Measurements from ENCODE around the gene EIF5.

The EIF5 gene

GRCh38 chr14:103372552-103373304 lies 38.7 kb downstream of the EIF5 start:
- DNase-seq: no peak

- no peak for DNase-seq
These were observed 40.1 kb downstream of the EIF5 start for GRCh38 chr14:103374121-103374520.

- no peak for DNase-seq
These were observed 43.5 kb downstream of the EIF5 start for GRCh38 chr14:103377522-103378037.

GRCh38 chr14:103378038-103378854 lies 44.2 kb downstream of the EIF5 start:
- DNase-seq: no peak

GRCh38 chr14:103380719-103381377 lies 46.8 kb downstream of the EIF5 start:
- DNase-seq: no peak

- no peak for DNase-seq
These were observed 48.3 kb downstream of the EIF5 start for GRCh38 chr14:103382376-103382775.

- no peak for DNase-seq
These were observed 50.6 kb downstream of the EIF5 start for GRCh38 chr14:103384450-103385151.

GRCh38 chr14:103385152-103385928 lies 51.3 kb downstream of the EIF5 start, which contains the start of gene MARK3:
Gene MARK3 (plus strand): TSS chr14:103385415. CDS start chr14:103386030, 615 bp downstream.
- peak; percentile 99 for DNase-seq

- DNase-seq: peak; percentile 75
These were observed 52.1 kb downstream of the EIF5 start for GRCh38 chr14:103385929-103386712.

GRCh38 chr14:103386713-103387329 lies 52.8 kb downstream of the EIF5 start:
- no peak for DNase-seq

- DNase-seq: no peak
These were observed 54.6 kb downstream of the EIF5 start for GRCh38 chr14:103388664-103389063.

GRCh38 chr14:103390605-103391004 lies 56.6 kb downstream of the EIF5 start:
- DNase-seq: no peak

GRCh38 chr14:103391048-103391447 lies 57.0 kb downstream of the EIF5 start:
- DNase-seq: peak; percentile 29

GRCh38 chr14:103392106-103392505 lies 58.1 kb downstream of the EIF5 start:
- no peak for DNase-seq

GRCh38 chr14:103392572-103392971 lies 58.5 kb downstream of the EIF5 start:
- no peak for DNase-seq

GRCh38 chr14:103393070-103393469 lies 59.0 kb downstream of the EIF5 start:
- DNase-seq: no peak

GRCh38 chr14:103393676-103394626 lies 59.9 kb downstream of the EIF5 start:
- DNase-seq: no peak

All from NCI-H146 (cell line).